ENCODE results near the gene SRRM5.

The SRRM5 gene

DNA sequence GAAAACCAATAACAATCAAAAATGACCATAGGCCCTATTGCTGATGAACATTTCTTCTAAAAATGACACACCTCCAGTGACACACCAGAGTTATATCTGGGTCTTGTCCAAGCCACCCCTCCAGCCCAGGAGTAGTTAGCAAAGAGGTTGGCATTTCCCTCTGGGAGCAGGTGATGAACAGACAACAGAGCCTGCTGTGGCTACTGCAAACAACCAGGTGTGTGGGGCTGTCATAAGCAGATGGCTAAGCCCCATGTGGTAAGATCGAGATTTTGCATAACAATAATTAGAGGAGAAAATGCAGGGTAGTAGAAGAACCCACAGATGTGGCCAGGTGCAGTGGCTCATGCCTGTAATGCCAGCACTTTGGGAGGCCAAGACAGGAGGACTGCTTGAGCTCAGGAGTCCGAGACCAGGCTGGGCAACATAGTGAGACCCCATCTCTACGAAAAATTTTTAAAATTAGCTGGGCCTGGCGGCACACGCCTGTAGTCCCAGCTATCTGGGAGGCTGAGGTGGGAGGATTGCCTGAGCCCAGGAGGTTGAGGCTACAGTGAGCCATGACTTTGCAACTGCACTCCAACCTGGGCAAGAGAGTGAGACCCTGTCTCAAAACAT is 41.6 kb upstream of the SRRM5 start:
- Histone ChIP-seq H3K9me3 (ENCODE audit: control insufficient read depth, insufficient read depth, low read length) (no peaks in the 10 kb centered on the region), H4K20me1 (ENCODE audit: control insufficient read depth, insufficient read depth, low read depth, low read length) (no peaks in the 10 kb centered on the region), H3K4me2 (ENCODE audit: low read length) (no peak overlapping the region), H3K79me2 (ENCODE audit: control insufficient read depth, low read length) (peaks cover 35% of the 10 kb centered on the region), H3K4me1 (ENCODE audit: control insufficient read depth, low read length) (peaks cover 6% of the 10 kb centered on the region), H3K27ac (ENCODE audit: low read depth, low read length) (no peak overlapping the region), H3K36me3 (ENCODE audit: control insufficient read depth, low read length) (peaks cover 17% of the 10 kb centered on the region), H3K4me3 (ENCODE audit: low read length) (no peak overlapping the region), H3K27me3 (ENCODE audit: control insufficient read depth, low read length) (no peaks in the 10 kb centered on the region), H3K9me2 (replicated peaks; ENCODE audit: control insufficient read depth, low read length) (no peaks in the 10 kb centered on the region), H3F3A (ENCODE audit: control insufficient read depth, insufficient read depth) (no peaks in the 10 kb centered on the region)
- TF ChIP-seq, protein P1, sequence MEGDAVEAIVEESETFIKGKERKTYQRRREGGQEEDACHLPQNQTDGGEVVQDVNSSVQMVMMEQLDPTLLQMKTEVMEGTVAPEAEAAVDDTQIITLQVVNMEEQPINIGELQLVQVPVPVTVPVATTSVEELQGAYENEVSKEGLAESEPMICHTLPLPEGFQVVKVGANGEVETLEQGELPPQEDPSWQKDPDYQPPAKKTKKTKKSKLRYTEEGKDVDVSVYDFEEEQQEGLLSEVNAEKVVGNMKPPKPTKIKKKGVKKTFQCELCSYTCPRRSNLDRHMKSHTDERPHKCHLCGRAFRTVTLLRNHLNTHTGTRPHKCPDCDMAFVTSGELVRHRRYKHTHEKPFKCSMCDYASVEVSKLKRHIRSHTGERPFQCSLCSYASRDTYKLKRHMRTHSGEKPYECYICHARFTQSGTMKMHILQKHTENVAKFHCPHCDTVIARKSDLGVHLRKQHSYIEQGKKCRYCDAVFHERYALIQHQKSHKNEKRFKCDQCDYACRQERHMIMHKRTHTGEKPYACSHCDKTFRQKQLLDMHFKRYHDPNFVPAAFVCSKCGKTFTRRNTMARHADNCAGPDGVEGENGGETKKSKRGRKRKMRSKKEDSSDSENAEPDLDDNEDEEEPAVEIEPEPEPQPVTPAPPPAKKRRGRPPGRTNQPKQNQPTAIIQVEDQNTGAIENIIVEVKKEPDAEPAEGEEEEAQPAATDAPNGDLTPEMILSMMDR (IDR thresholded peaks at IDR 0.05; ENCODE audit: low read depth, low read length, poor library complexity, severe bottlenecking): no peak
- TF ChIP-seq EZH2phosphoT487 (IDR thresholded peaks at IDR 0.05; ENCODE audit: borderline replicate concordance, low read length): no peak

DNA sequence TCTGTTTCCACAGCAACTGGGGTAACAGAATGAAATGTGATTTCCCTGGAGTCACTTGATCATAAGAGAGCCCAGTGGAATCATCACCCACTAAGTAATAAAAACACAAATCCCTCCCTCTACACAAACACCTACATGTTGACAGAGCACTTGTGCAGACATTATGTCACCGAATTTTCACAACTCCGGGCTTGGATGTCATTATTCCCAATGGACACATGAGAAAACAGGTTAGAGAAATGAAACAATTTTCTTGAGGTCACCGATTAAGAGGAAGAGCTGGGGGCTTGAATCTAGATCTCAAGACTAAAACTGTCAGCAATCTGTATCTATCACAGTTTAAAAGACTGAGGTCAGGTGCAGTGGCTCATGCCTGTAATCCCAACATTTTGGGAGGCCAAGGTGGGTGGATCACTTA is 39.7 kb upstream of the SRRM5 start:
- Histone ChIP-seq H3K27ac (ENCODE audit: low read depth, low read length) (no peak overlapping the region), H3K79me2 (ENCODE audit: control insufficient read depth, low read length) (peaks cover 36% of the 10 kb centered on the region), H3K4me1 (ENCODE audit: control insufficient read depth, low read length) (peaks cover 14% of the 10 kb centered on the region), H4K20me1 (ENCODE audit: control insufficient read depth, insufficient read depth, low read depth, low read length) (no peaks in the 10 kb centered on the region), H3K36me3 (ENCODE audit: control insufficient read depth, low read length) (peaks cover 17% of the 10 kb centered on the region), H3K4me2 (ENCODE audit: low read length) (no peak overlapping the region), H3F3A (ENCODE audit: control insufficient read depth, insufficient read depth) (no peaks in the 10 kb centered on the region), H3K9me3 (ENCODE audit: control insufficient read depth, insufficient read depth, low read length) (no peaks in the 10 kb centered on the region), H3K4me3 (ENCODE audit: low read length) (no peak overlapping the region), H3K9me2 (replicated peaks; ENCODE audit: control insufficient read depth, low read length) (no peaks in the 10 kb centered on the region), H3K27me3 (ENCODE audit: control insufficient read depth, low read length) (no peaks in the 10 kb centered on the region)
- TF ChIP-seq EZH2phosphoT487 (IDR thresholded peaks at IDR 0.05; ENCODE audit: borderline replicate concordance, low read length): no peak
- TF ChIP-seq, protein P1 (IDR thresholded peaks at IDR 0.05; ENCODE audit: low read depth, low read length, poor library complexity, severe bottlenecking): no peak

DNA sequence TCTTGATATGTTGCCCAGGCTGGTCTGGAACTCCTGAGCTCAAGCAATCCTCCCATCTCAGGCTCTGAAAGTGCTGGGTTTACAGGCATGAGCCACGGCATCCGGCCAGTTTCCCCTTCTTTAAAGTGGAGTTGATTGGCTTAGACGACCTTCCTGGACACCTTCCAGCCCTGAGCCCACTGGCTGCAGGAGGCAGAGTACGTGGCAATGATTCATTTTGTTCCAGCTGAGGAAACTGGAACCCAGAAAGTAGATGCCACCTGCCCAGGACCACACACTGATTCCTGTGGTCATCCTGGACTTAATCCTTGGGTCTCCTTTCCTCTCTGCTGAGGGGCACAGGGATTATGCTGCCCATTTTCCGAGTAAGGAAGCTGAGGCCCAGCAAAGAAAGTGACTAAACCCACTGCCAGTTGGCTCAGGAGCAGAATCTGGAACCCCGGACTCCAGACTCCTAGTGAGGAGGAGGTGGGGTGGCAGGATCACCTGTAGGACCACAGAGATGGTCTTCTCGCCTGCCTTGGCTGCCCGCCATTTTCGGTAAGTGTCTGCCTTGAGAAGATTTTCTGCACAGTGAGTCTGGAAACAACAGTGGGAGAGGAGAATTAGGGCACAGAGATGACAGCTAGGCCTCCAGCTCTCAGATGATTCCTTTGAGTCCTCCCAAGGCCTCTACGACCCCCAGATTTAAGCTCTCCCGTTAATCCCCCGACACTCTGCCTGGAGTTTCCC is 37.3 kb upstream of the SRRM5 start:
- TF ChIP-seq, protein P1 (IDR thresholded peaks at IDR 0.05; ENCODE audit: low read depth, low read length, poor library complexity, severe bottlenecking): no peak
- TF ChIP-seq EZH2phosphoT487 (IDR thresholded peaks at IDR 0.05; ENCODE audit: borderline replicate concordance, low read length): no peak
- Histone ChIP-seq H3K27me3 (ENCODE audit: control insufficient read depth, low read length) (peaks cover 8% of the 10 kb centered on the region; the same call in 1 of the 2 replicates), H3K27ac (ENCODE audit: low read depth, low read length) (peak overlapping the region; percentile 22), H3K36me3 (ENCODE audit: control insufficient read depth, low read length) (peaks cover 17% of the 10 kb centered on the region), H3K4me2 (ENCODE audit: low read length) (peak overlapping the region; percentile 88), H3K79me2 (ENCODE audit: control insufficient read depth, low read length) (peaks cover 35% of the 10 kb centered on the region), H3K4me3 (ENCODE audit: low read length) (peak overlapping the region; percentile 88), H3F3A (ENCODE audit: control insufficient read depth, insufficient read depth) (no peaks in the 10 kb centered on the region), H4K20me1 (ENCODE audit: control insufficient read depth, insufficient read depth, low read depth, low read length) (no peaks in the 10 kb centered on the region), H3K9me2 (replicated peaks; ENCODE audit: control insufficient read depth, low read length) (no peaks in the 10 kb centered on the region), H3K4me1 (ENCODE audit: control insufficient read depth, low read length) (peaks cover 14% of the 10 kb centered on the region), H3K9me3 (ENCODE audit: control insufficient read depth, insufficient read depth, low read length) (no peaks in the 10 kb centered on the region)

All from DOHH2 (cell line).